T-helper 2 cell treated with Interferon-gamma antibody and Interleukin-4, amounts not matched to agents 100 ng/mL and 5 ng/mL, for 36 hours (primary cell): Measurements from ENCODE around the gene MCC. TPM values are rescaled to one million over a fixed set of nuclear protein-coding genes. Genes with fewer than 3 reads are reported as not detected.

Source experiments
- intact Hi-C: fragments of 100-400 bp; cut with micrococcal nuclease; formaldehyde crosslinking; loops from one replicate; pipeline ENCODE4 v1.15.1; 2023
- total RNA-seq: library from RNA; stranded (reverse); gene quantifications from 2 replicates; pipeline ENCODE4 v1.2.3, GENCODE V29; 2022

Gene MCC
- total RNA-seq, 1 donor from 2014 or later, result 3.2 TPM

- intact Hi-C loops, result loop anchor here (10.0 kb wide), 1 partner anchor 111 kb away; the partner anchor contains the start of gene MCC
These were observed 114.8 kb downstream of the MCC start for GRCh38 chr5:113373426-113373825.

DNA sequence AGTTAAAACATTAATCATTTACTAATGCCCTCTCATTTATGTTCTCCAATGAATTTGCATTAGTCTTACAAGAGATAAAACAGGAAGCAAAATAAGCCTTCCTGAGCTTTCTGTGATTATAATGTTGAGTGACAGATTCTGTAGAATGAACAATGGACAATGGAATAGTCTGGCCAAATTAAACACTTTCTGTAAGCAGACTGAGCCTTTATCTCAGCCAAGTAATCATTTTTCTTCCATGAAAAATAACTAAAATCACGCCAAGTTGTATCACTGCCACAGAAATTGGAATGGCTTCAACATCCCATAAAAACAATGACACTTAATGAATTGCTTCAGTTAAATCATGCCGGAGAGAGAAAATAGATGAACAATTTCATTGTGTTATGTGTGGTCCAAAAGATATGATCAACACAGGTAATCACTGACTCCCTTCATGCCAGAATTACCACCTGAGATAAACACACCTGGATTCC, 116.5 kb downstream of the MCC start:
- intact Hi-C loops, result loop anchor here (10.0 kb wide), 1 partner anchor 113 kb away; the partner anchor contains the start of gene MCC

DNA sequence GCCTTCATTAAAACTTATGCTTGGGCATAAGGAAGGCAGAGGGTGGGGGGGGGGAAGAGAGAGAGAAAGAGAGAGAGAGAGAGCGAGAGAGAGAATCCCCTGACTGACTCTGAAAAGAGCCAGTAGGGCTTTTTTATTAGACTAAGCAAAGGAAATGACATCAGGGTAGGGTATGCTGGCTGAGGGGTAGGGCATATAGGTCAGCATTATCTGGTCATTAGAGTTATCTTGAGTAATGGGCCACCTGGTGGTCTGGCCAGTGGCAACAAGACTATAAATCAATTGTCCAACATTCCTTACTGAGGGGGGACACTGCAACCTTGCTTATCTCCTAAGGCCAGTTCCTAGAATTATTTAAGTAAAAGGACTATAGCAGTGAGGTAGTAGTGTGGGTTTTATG, 120.7 kb downstream of the MCC start:
- intact Hi-C loops, result no loop called here

GRCh38 chr5:113364466-113364865, 123.8 kb downstream of the MCC start:
- intact Hi-C loops, result no loop called here

GRCh38 chr5:113361701-113362100, 126.6 kb downstream of the MCC start:
- intact Hi-C loops, result no loop called here

GRCh38 chr5:113359419-113359818, 128.8 kb downstream of the MCC start:
- intact Hi-C loops, result no loop called here

GRCh38 chr5:113358696-113359095, 129.6 kb downstream of the MCC start:
- intact Hi-C loops, result no loop called here

DNA sequence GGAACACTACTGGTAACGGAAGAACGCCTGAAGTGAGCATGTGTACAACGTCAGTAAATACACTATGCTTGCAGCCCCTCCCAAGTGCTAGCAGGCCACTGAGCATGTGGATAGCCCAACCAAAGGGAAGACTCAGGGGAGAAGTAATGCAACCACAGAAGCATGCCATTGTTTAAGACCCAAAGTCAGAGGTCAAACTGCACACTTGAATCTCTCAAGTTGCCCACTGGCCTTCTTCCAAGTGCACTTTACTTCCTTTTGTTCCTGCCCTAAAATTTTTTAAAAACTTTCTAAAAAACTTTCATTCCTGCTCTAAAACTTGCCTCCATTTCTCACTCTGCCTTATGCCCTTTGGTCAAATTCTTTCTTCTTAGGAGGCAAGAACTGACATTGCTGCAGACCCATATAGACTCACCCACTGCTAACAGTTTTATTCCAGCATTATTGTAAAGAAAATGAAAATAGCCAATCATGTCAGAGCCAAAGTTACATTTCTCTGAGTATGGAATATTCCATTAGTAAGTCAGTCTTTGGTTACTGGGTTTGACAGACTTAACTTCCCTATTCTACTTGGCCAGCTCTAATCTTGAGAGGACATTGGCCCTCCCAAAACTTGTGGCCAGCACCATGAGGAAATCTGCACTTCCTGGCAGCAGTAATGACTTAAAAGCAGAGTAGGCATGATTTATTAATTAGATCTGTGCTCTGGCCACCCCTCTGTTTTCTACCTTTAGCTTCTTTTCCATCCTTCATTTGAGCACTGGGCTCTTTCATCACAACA, 130.4 kb downstream of the MCC start:
- intact Hi-C loops, result no loop called here

DNA sequence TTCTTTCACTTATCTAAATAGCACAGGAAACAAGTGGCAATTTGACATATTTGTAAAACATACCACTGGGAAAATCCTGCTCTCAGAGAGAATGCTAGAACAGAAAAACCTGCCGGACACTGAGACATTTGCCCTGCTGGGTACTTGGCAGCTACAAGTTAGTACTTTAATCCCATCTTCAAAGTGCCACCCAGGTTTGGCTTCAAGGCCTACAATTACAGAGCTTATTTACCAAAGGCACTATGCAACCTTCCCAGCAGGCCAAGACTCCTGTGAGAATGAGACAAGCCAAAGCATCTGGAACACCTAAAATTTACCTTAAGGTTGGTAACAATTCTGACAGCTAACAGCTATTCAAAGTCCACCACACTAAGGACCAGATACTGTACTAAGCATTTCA, 131.8 kb downstream of the MCC start:
- intact Hi-C loops, result no loop called here

DNA sequence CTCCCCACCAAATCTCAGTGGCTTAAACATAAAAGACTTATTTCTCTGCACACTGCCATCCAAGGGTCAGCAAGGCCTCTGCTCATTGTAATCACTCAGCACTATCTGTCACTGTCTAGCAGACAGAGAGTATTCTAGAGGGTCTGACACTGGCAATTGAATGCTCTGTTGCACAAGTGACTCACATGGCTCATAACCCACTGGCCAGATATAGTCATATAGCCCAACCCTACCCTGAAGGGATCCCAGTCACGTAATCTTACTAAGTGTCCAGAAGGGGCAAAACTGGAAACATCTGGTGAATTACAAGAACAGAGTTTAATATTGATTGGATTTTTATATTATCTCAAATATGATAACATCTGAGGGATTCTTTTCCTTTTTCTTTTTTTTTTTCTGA, 134.2 kb downstream of the MCC start:
- intact Hi-C loops, result no loop called here

GRCh38 chr5:113347572-113347971, 140.7 kb downstream of the MCC start:
- intact Hi-C loops, result no loop called here

GRCh38 chr5:113344973-113345940, 143.0 kb downstream of the MCC start:
- intact Hi-C loops, result no loop called here

DNA sequence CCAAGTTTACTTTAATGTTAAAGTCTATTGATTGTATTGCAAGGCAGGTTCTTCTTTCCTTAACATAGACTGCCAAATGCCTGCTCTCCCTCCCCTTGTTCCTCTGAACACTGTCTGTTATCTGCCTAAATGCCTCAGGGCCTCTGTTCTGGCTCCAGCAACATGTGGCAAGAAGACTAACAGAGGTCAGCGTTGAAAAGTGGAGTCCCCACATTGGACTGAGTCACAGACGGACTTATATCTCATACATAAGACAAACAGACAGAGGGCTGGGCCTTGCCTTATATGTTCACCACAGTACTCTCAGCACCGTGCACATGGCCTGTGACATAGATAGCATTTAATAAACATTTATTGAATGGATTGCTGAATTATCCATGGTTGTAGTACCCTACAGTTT, 144.9 kb downstream of the MCC start:
- intact Hi-C loops, result no loop called here

- intact Hi-C loops, result no loop called here
These were observed 147.7 kb downstream of the MCC start for GRCh38 chr5:113340537-113340936.

DNA sequence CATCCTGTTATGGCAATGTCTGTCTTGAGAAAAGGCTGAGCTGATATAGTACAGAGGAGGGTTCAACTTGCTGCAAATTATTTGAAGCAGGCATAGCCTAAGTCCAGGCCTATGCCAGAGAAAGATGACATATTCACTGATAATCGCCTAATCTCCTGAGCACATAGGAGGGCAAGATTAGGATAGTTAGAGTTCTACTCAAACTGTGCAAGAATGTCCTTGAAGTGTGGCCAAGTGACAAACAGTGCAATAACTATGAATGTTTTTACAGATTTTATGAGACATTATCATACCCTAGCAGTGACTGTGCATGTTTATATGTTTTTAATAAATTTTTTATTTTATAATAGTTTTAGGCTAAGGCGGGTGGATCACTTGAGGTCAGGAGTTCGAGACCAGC, 149.6 kb downstream of the MCC start:
- intact Hi-C loops, result loop anchor here (5.0 kb wide), 1 partner anchor 324 kb away; no protein-coding TSS in a partner anchor

- intact Hi-C loops, result loop anchor here (5.0 kb wide), 1 partner anchor 325 kb away; no protein-coding TSS in a partner anchor
These were observed 150.5 kb downstream of the MCC start for GRCh38 chr5:113337515-113338415.

DNA sequence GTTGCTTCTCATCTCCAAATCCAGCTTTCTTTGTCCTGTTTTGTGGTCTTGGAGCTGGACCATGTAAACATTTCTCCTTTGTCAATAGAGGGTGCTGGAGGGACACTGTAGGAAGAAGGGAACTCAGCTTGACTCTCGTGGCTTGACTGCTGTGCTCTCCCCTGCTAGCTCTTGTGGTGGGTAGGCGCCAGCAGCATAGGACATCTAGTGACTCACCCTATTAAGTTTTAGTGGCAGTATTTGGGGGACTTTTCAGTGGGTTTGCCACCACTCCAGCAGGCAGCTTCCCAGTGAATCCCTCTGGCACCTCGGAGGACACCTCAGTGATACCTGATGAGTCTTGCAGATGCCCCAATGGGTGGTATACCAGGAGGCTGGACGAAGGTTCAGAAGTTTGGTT, 151.3 kb downstream of the MCC start:
- intact Hi-C loops, result loop anchor here (5.0 kb wide), 1 partner anchor 325 kb away; no protein-coding TSS in a partner anchor

- intact Hi-C loops, result no loop called here
These were observed 154.8 kb downstream of the MCC start for GRCh38 chr5:113333411-113333810.

- intact Hi-C loops, result no loop called here
These were observed 157.1 kb downstream of the MCC start for GRCh38 chr5:113331209-113331551.

- intact Hi-C loops, result loop anchor here (1.0 kb wide), 2 partner anchors 36 to 334 kb away; no protein-coding TSS in a partner anchor
These were observed 157.6 kb downstream of the MCC start for GRCh38 chr5:113330533-113331208.
